ENCODE results near the gene DLG1. TPM values are rescaled to one million over a fixed set of nuclear protein-coding genes. Genes with fewer than 3 reads are reported as not detected.

The DLG1 gene
- total RNA-seq, 2 experiments from 2014 or later, result 48.9 to 95.1 TPM

DNA sequence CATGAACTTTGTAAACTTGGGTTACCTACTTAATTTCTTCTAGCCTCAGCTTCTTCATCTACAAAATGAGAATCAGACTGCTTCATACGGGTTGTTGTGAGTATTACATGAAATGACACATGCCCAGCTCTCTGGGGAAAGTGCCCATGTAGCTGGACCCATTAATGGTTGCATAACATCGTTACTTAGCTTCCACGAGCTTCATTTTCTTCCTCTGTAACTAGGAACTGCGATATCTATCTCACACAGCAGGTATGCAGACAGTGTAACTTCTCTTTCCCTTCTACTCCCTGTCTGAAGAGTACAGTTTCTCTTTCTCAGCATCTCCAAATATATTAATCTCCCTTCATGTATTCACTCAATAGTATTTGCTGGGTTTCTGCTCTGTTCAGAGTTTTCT, 37.9 kb upstream of the DLG1 start:
- H4K20me1 ChIP-seq (ENCODE audit: insufficient read depth, low read length), result no peaks in the 10 kb centered on the region
- no peak overlapping the region for H3K4me3 ChIP-seq (ENCODE audit: low read depth, low read length, poor library complexity, severe bottlenecking)
- no peak overlapping the region for H3K27ac ChIP-seq (ENCODE audit: low read depth, low read length, poor library complexity, severe bottlenecking)
- H2AFZ ChIP-seq (ENCODE audit: low read length), result no peak overlapping the region
- H3K4me1 ChIP-seq (ENCODE audit: insufficient read depth, low read length, poor library complexity, severe bottlenecking), result no peaks in the 10 kb centered on the region
- no TSS peak for BruUV-seq (replicated peaks)
- H3K9me3 ChIP-seq (ENCODE audit: low read length), result no peaks in the 10 kb centered on the region
- ChIA-PET POLR2A (interaction anchor here (0.5 to 1.7 kb wide), 3 partner anchors 15 to 31 kb away, joined by 3 read pairs; no protein-coding TSS in a partner anchor), CTCF (ENCODE audit: unreplicated experiment) (no interaction called here)
- TF ChIP-seq CTCF (conservative IDR thresholded peaks at IDR 0.05; ENCODE audit: low read length) (no peak), EZH2phosphoT487 (IDR thresholded peaks at IDR 0.05; ENCODE audit: borderline replicate concordance, low read depth, low read length) (no peak)
- no peak overlapping the region for H3K4me2 ChIP-seq (ENCODE audit: low read length)
- intact Hi-C loops (cut with micrococcal nuclease; ENCODE audit: unreplicated experiment), result no loop called here
- H3K9me2 ChIP-seq (ENCODE audit: insufficient read depth, low read length), result no peaks in the 10 kb centered on the region
- DNase-seq (ENCODE audit: low spot score), result no peak
- H3K36me3 ChIP-seq (ENCODE audit: insufficient read depth, low read length), result no peaks in the 10 kb centered on the region
- H3K79me2 ChIP-seq (ENCODE audit: insufficient read depth, low read depth, low read length), result no peaks in the 10 kb centered on the region

GRCh38 chr3:197335428-197336132, 37.2 kb upstream of the DLG1 start:
- no peaks in the 10 kb centered on the region for H3K4me1 ChIP-seq (ENCODE audit: insufficient read depth, low read length, poor library complexity, severe bottlenecking)
- no peak overlapping the region for H2AFZ ChIP-seq (ENCODE audit: low read length)
- no peaks in the 10 kb centered on the region for H3K36me3 ChIP-seq (ENCODE audit: insufficient read depth, low read length)
- BruUV-seq (replicated peaks), result no TSS peak
- no peak overlapping the region for H3K27ac ChIP-seq (ENCODE audit: low read depth, low read length, poor library complexity, severe bottlenecking)
- H3K4me3 ChIP-seq (ENCODE audit: low read depth, low read length, poor library complexity, severe bottlenecking), result no peak overlapping the region
- H3K9me3 ChIP-seq (ENCODE audit: low read length), result no peaks in the 10 kb centered on the region
- no peaks in the 10 kb centered on the region for H4K20me1 ChIP-seq (ENCODE audit: insufficient read depth, low read length)
- POLR2A ChIA-PET, result interaction anchor here (0.7 to 1.7 kb wide), 2 partner anchors 16 to 31 kb away, joined by 3 read pairs; no protein-coding TSS in a partner anchor
- H3K4me2 ChIP-seq (ENCODE audit: low read length), result no peak overlapping the region
- no peaks in the 10 kb centered on the region for H3K9me2 ChIP-seq (ENCODE audit: insufficient read depth, low read length)
- H3K79me2 ChIP-seq (ENCODE audit: insufficient read depth, low read depth, low read length), result no peaks in the 10 kb centered on the region
- TF ChIP-seq EZH2phosphoT487 (IDR thresholded peaks at IDR 0.05; ENCODE audit: borderline replicate concordance, low read depth, low read length) (no peak), CTCF (conservative IDR thresholded peaks at IDR 0.05; ENCODE audit: low read length) (no peak)
- CTCF ChIA-PET (ENCODE audit: unreplicated experiment), result no interaction called here
- intact Hi-C loops (cut with micrococcal nuclease; ENCODE audit: unreplicated experiment), result no loop called here
- DNase-seq (ENCODE audit: low spot score), result no peak

GRCh38 chr3:197333901-197334639, 35.7 kb upstream of the DLG1 start:
- no TSS peak for BruUV-seq (replicated peaks)
- Histone ChIP-seq H3K9me2 (ENCODE audit: insufficient read depth, low read length) (no peaks in the 10 kb centered on the region), H3K79me2 (ENCODE audit: insufficient read depth, low read depth, low read length) (no peaks in the 10 kb centered on the region), H3K4me2 (ENCODE audit: low read length) (no peak overlapping the region), H4K20me1 (ENCODE audit: insufficient read depth, low read length) (no peaks in the 10 kb centered on the region), H3K4me3 (ENCODE audit: low read depth, low read length, poor library complexity, severe bottlenecking) (no peak overlapping the region), H3K4me1 (ENCODE audit: insufficient read depth, low read length, poor library complexity, severe bottlenecking) (no peaks in the 10 kb centered on the region), H3K36me3 (ENCODE audit: insufficient read depth, low read length) (no peaks in the 10 kb centered on the region), H3K9me3 (ENCODE audit: low read length) (no peaks in the 10 kb centered on the region), H2AFZ (ENCODE audit: low read length) (no peak overlapping the region), H3K27ac (ENCODE audit: low read depth, low read length, poor library complexity, severe bottlenecking) (no peak overlapping the region)
- CTCF ChIA-PET (ENCODE audit: unreplicated experiment), result no interaction called here
- POLR2A ChIA-PET, result no interaction called here
- intact Hi-C loops (cut with micrococcal nuclease; ENCODE audit: unreplicated experiment), result no loop called here
- TF ChIP-seq CTCF (conservative IDR thresholded peaks at IDR 0.05; ENCODE audit: low read length) (no peak), EZH2phosphoT487 (IDR thresholded peaks at IDR 0.05; ENCODE audit: borderline replicate concordance, low read depth, low read length) (no peak)
- no peak for DNase-seq (ENCODE audit: low spot score)
